Loucy (cell line): Measurements from ENCODE around the gene SUPT3H.

Experiments
- H2AFZ ChIP-seq: fragments of 200-600 bp; sonication (generic); 2 replicates; pipeline ENCODE4 v1.6.0; 2016; ENCODE audit warnings: antibody characterized with exemption, mild to moderate bottlenecking, low read length, moderate library complexity
- H3F3A ChIP-seq: fragments of 200-600 bp; 2 replicates; pipeline ENCODE4 v1.6.0; 2016; ENCODE audit warnings: antibody characterized with exemption, low read depth, mild to moderate bottlenecking
- H3K27me3 ChIP-seq: fragments of 200-600 bp; sonication (generic); 2 replicates; pipeline ENCODE4 v1.6.1; 2014; ENCODE audit warnings: low read length, mild to moderate bottlenecking; ENCODE audit not compliant: insufficient read depth, poor library complexity, severe bottlenecking
- H3K36me3 ChIP-seq: fragments of 200-600 bp; sonication (generic); 2 replicates; pipeline ENCODE4 v1.6.1; 2016; ENCODE audit warnings: low read length; ENCODE audit not compliant: insufficient read depth
- H3K4me1 ChIP-seq: fragments of 200-600 bp; sonication (generic); 2 replicates; pipeline ENCODE4 v1.5.1; 2014; ENCODE audit warnings: low read length, mild to moderate bottlenecking; ENCODE audit not compliant: insufficient read depth, poor library complexity, severe bottlenecking
- H3K4me2 ChIP-seq: fragments of 200-600 bp; sonication (generic); 2 replicates; pipeline ENCODE4 v1.6.0; 2014; ENCODE audit warnings: antibody characterized with exemption, low read length, low read depth, mild to moderate bottlenecking; ENCODE audit not compliant: poor library complexity, severe bottlenecking
- H3K4me3 ChIP-seq: fragments of 200-600 bp; sonication (generic); 2 replicates; pipeline ENCODE4 v1.5.1; 2014; ENCODE audit warnings: low read length, mild to moderate bottlenecking, mixed read lengths; ENCODE audit not compliant: poor library complexity, severe bottlenecking
- H3K79me2 ChIP-seq: fragments of 200-600 bp; sonication (generic); 2 replicates; pipeline ENCODE4 v1.6.1; 2014; ENCODE audit warnings: low read length; ENCODE audit not compliant: insufficient read depth
- H3K9ac ChIP-seq: fragments of 200-600 bp; sonication (generic); 2 replicates; pipeline ENCODE4 v1.6.0; 2014; ENCODE audit warnings: mild to moderate bottlenecking, low read depth, low read length, moderate library complexity; ENCODE audit not compliant: poor library complexity, severe bottlenecking
- H3K9me2 ChIP-seq: fragments of 200-600 bp; sonication (generic); replicated peaks from 2 replicates; pipeline ENCODE4 v1.6.1; 2016; ENCODE audit warnings: low read depth, low read length, mixed read lengths
- H3K9me3 ChIP-seq: fragments of 200-600 bp; sonication (generic); 2 replicates; pipeline ENCODE4 v1.6.1; 2014; ENCODE audit warnings: mild to moderate bottlenecking, antibody characterized with exemption, low read length, low read depth; ENCODE audit not compliant: insufficient read depth
- H4K20me1 ChIP-seq: fragments of 200-600 bp; sonication (generic); 2 replicates; pipeline ENCODE4 v1.6.0; 2014; ENCODE audit warnings: antibody characterized with exemption, low read length, mild to moderate bottlenecking; ENCODE audit not compliant: insufficient read depth, poor library complexity, severe bottlenecking
- CTCF ChIP-seq: fragments of 200-600 bp; sonication (generic); conservative IDR thresholded peaks from 2 replicates; pipeline ENCODE4 v1.5.1; 2014; ENCODE audit warnings: mild to moderate bottlenecking, antibody characterized with exemption, low read length
- EZH2phosphoT487 ChIP-seq: fragments of 200-600 bp; IDR thresholded peaks from 2 replicates; pipeline ENCODE4 v1.6.1; 2018; ENCODE audit warnings: antibody characterized with exemption, mild to moderate bottlenecking, moderate library complexity, borderline replicate concordance

SUPT3H gene

GRCh38 chr6:45094831-45095230, 282.9 kb downstream of the SUPT3H start:
- no peak overlapping the region for H2AFZ ChIP-seq
- no peaks in the 10 kb centered on the region for H3K9me3 ChIP-seq
- no peak overlapping the region for H3K4me3 ChIP-seq
- H3K4me1 ChIP-seq, result no peaks in the 10 kb centered on the region
- TF ChIP-seq CTCF (no peak), EZH2phosphoT487 (no peak)
- no peak overlapping the region for H3K9ac ChIP-seq
- no peaks in the 10 kb centered on the region for H3K9me2 ChIP-seq
- no peaks in the 10 kb centered on the region for H4K20me1 ChIP-seq
- H3K79me2 ChIP-seq, result no peaks in the 10 kb centered on the region
- H3F3A ChIP-seq, result no peaks in the 10 kb centered on the region
- H3K4me2 ChIP-seq, result no peak overlapping the region
- no peaks in the 10 kb centered on the region for H3K36me3 ChIP-seq
- no peaks in the 10 kb centered on the region for H3K27me3 ChIP-seq

GRCh38 chr6:45092135-45092534, 285.6 kb downstream of the SUPT3H start:
- no peaks in the 10 kb centered on the region for H3K36me3 ChIP-seq
- no peaks in the 10 kb centered on the region for H3F3A ChIP-seq
- H3K27me3 ChIP-seq, result no peaks in the 10 kb centered on the region
- no peak overlapping the region for H2AFZ ChIP-seq
- TF ChIP-seq EZH2phosphoT487, result no peak
- TF ChIP-seq CTCF, result no peak
- H4K20me1 ChIP-seq, result no peaks in the 10 kb centered on the region
- no peak overlapping the region for H3K4me2 ChIP-seq
- H3K79me2 ChIP-seq, result no peaks in the 10 kb centered on the region
- no peaks in the 10 kb centered on the region for H3K4me1 ChIP-seq
- H3K9me3 ChIP-seq, result no peaks in the 10 kb centered on the region
- H3K9ac ChIP-seq, result no peak overlapping the region
- H3K9me2 ChIP-seq, result no peaks in the 10 kb centered on the region
- H3K4me3 ChIP-seq, result no peak overlapping the region

- Histone ChIP-seq H4K20me1 (no peaks in the 10 kb centered on the region), H3K9me3 (no peaks in the 10 kb centered on the region), H3K4me2 (no peak overlapping the region), H2AFZ (no peak overlapping the region), H3K36me3 (no peaks in the 10 kb centered on the region), H3K4me3 (no peak overlapping the region), H3K9ac (no peak overlapping the region), H3F3A (no peaks in the 10 kb centered on the region), H3K4me1 (peaks cover 5% of the 10 kb centered on the region), H3K27me3 (no peaks in the 10 kb centered on the region), H3K9me2 (no peaks in the 10 kb centered on the region), H3K79me2 (no peaks in the 10 kb centered on the region)
- TF ChIP-seq EZH2phosphoT487 (no peak), CTCF (no peak)
These were observed 291.2 kb downstream of the SUPT3H start for GRCh38 chr6:45086360-45087084.
